Measurements from ENCODE around the gene TOMM6. TPM values are rescaled to one million over a fixed set of nuclear protein-coding genes. Genes with fewer than 3 reads are reported as not detected.

Gene TOMM6
- total RNA-seq, 1 experiment from 2014 or later: 292 TPM

DNA sequence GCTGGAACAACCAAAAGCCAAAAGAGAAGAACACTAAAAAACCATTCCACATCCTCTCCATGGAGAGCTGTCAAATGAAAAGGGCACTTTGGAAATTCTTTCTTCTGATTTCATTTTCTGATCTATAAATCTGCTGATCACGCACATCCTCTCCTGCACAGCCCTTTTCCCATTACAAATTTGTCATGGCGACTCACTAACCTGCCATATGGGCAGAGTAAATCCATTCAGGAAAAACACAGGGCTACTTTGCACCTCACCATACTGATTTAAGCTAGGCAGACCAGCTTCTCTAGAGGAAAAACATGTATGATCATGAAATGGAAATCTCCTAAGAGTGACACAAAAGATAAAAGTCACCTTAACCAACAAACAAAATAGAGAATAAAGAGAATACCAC lies 26.0 kb downstream of the TOMM6 start (continued):
- TF ChIP-seq, protein P1, sequence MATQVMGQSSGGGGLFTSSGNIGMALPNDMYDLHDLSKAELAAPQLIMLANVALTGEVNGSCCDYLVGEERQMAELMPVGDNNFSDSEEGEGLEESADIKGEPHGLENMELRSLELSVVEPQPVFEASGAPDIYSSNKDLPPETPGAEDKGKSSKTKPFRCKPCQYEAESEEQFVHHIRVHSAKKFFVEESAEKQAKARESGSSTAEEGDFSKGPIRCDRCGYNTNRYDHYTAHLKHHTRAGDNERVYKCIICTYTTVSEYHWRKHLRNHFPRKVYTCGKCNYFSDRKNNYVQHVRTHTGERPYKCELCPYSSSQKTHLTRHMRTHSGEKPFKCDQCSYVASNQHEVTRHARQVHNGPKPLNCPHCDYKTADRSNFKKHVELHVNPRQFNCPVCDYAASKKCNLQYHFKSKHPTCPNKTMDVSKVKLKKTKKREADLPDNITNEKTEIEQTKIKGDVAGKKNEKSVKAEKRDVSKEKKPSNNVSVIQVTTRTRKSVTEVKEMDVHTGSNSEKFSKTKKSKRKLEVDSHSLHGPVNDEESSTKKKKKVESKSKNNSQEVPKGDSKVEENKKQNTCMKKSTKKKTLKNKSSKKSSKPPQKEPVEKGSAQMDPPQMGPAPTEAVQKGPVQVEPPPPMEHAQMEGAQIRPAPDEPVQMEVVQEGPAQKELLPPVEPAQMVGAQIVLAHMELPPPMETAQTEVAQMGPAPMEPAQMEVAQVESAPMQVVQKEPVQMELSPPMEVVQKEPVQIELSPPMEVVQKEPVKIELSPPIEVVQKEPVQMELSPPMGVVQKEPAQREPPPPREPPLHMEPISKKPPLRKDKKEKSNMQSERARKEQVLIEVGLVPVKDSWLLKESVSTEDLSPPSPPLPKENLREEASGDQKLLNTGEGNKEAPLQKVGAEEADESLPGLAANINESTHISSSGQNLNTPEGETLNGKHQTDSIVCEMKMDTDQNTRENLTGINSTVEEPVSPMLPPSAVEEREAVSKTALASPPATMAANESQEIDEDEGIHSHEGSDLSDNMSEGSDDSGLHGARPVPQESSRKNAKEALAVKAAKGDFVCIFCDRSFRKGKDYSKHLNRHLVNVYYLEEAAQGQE (IDR thresholded peaks at IDR 0.05; ENCODE audit: low read depth): no peak
- TF ChIP-seq SRF (IDR thresholded peaks at IDR 0.05; ENCODE audit: low read depth) (no peak), POLR2AphosphoS5 (IDR thresholded peaks at IDR 0.05; ENCODE audit: low read depth, low read length) (no peak), POLR2A (IDR thresholded peaks at IDR 0.05; ENCODE audit: borderline replicate concordance, extremely low read depth, insufficient read depth, insufficient read length) (no peak), CEBPB (IDR thresholded peaks at IDR 0.05; ENCODE audit: low read depth) (no peak), TCF7L2 (IDR thresholded peaks at IDR 0.05; ENCODE audit: borderline replicate concordance, extremely low read depth, insufficient read depth, insufficient read length) (no peak), ELF1 (IDR thresholded peaks at IDR 0.05; ENCODE audit: borderline replicate concordance, low read depth) (no peak)

DNA sequence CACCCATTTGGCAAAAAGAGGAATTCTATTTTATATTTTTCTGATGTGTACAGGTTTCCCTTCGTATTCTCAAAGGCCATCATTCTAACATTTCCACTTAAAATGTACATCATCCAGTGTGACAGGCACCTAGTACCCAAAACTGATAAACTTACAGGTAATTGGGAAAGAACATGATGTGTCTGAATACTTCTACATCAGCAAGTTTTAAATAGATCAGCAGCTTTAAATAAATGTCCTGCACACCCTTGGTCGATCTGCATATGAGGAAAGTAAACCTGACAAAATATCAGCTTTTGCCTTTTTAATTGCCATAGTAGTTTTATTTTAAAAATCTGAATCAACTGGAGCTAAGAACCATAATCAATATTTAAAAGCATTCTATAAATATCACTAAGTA lies 26.5 kb downstream of the TOMM6 start:
- RAD21 ChIA-PET (ENCODE audit: low non-redundant PET in 1 of 2, low total read pairs in 2 of 2, uncharacterized antibody in 2 of 2, unreplicated experiment in 2 of 2): no interaction called here
- Histone ChIP-seq H4K20me1 (ENCODE audit: insufficient read depth) (no peaks in the 10 kb centered on the region), H3K9ac (ENCODE audit: low read length) (no peak overlapping the region), H3K27ac (ENCODE audit: low read depth, low read length) (no peak overlapping the region), H3K79me2 (ENCODE audit: insufficient read depth, low read length) (no peaks in the 10 kb centered on the region), H3K9me2 (ENCODE audit: insufficient read depth) (no peaks in the 10 kb centered on the region), H3K4me3 (replicated peaks in 1 of 2; ENCODE audit: low read depth in 1 of 2, low read length in 2 of 2) (no peak overlapping the region), H3K36me3 (ENCODE audit: control insufficient read depth in 1 of 2, insufficient read depth in 2 of 2, low read length in 2 of 2) (no peaks in the 10 kb centered on the region), H2AFZ (ENCODE audit: low read depth, low read length, poor library complexity, severe bottlenecking) (no peak overlapping the region), H3K4me1 (ENCODE audit: control insufficient read depth in 1 of 2, insufficient read depth in 2 of 2, low read length in 2 of 2) (no peaks in the 10 kb centered on the region), H3K27me3 (ENCODE audit: insufficient read depth, low read length) (no peaks in the 10 kb centered on the region), H3K9me3 (ENCODE audit: control insufficient read depth in 1 of 2, insufficient read depth in 1 of 2, low read depth in 1 of 2, low read length in 2 of 2) (no peaks in the 10 kb centered on the region), H3K4me2 (ENCODE audit: low read length) (no peak overlapping the region)
- intact Hi-C loops (cut with micrococcal nuclease): no loop called here
- DNase-seq (ENCODE audit: low read depth, low spot score) (no peak), ATAC-seq (no peak)
- POLR2A ChIA-PET: no interaction called here
- TF ChIP-seq, protein P1 (IDR thresholded peaks at IDR 0.05; ENCODE audit: low read depth): no peak
- no peak for TF ChIP-seq EZH2 (IDR thresholded peaks at IDR 0.05)
- no peak for TF ChIP-seq YY1 (IDR thresholded peaks at IDR 0.05; ENCODE audit: extremely low read depth, insufficient replicate concordance, low read depth, low read length)
- TF ChIP-seq POLR2AphosphoS5 (IDR thresholded peaks at IDR 0.05; ENCODE audit: low read depth, low read length): no peak
- no peak for TF ChIP-seq EGR1 (IDR thresholded peaks at IDR 0.05; ENCODE audit: low read depth)
- TF ChIP-seq JUND (IDR thresholded peaks at IDR 0.05): no peak
- no peak for TF ChIP-seq SIN3A (IDR thresholded peaks at IDR 0.05; ENCODE audit: low read depth)
- TF ChIP-seq ELF1 (IDR thresholded peaks at IDR 0.05; ENCODE audit: borderline replicate concordance, low read depth): no peak
- CTCF ChIA-PET: interaction anchor here (1.1 kb wide), 1 partner anchor 26 kb away, joined by 3 read pairs; the partner anchor contains the start of gene TOMM6
- BruUV-seq (replicated peaks): no TSS peak
